GM18505 (cell line): ENCODE data around the gene TIMM50.

ENCODE experiments used
- ATAC-seq: cut with Tn5 transposase; IDR thresholded peaks from one replicate; pipeline ENCODE4 v1.9.1; 2021; ENCODE audit not compliant: unreplicated experiment
- POLR2A ChIP-seq: IDR thresholded peaks from 4 replicates; pipeline ENCODE4 v1.6.1; 2011; ENCODE audit warnings: borderline replicate concordance; ENCODE audit not compliant: insufficient read depth, insufficient read length; ENCODE audit errors: extremely low read depth

Gene TIMM50

DNA sequence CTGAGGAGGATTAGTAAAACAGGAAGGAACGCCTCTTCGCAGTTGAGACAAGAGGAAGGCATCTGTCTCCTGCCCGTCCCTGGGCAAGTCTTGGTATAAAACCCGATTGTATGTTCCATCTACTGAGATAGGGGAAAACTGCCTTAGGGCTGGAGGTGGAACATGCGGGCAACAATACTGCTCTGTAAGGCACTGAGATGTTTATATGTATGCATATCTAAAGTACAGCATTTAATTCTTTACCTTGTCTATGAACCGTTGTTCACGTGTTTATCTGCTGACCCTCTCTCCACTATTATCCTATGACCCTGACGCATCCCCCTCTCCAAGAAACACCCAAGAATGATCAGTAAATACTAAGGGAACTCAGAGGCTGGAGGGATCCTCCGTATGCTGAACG, 722 bp upstream of the TIMM50 start:
- no peak for TF ChIP-seq POLR2A
- no peak for ATAC-seq

DNA sequence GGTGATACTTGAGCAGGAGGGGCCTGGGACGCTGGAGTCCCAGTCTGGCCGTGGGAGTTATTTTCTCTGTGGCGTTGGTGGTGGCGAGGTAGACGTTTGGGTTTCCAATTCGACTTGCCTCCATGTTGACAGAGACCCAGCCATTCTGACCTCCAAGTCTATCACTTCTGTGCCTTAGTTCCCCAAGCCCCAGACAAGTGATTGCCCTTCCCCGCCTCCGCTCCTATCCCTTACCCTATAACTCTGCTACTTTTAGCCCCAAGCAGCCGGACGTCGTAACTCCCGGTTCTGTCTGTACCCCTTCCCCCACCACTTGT, 549 bp downstream of the TIMM50 start:
- no peak for TF ChIP-seq POLR2A
- peak; percentile 2 for ATAC-seq

DNA sequence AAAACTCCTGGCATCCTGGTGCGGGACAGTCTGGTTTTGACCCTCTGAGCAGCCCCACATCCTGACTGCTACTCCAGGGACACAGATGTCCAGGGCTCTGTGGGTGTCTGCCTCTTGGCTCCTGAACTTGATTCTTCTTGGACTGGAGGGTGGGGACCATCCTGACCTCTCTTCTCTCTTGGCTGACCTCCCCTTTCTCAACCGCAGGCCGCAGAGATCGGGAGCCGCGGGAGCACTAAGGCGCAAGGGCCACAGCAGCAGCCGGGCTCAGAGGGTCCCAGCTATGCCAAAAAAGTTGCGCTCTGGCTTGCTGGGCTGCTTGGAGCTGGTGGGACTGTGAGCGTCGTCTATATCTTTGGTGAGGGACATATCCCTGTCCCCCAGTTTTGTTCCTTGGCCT, 1.0 kb downstream of the TIMM50 start:
- no peak for TF ChIP-seq POLR2A
- no peak for ATAC-seq

DNA sequence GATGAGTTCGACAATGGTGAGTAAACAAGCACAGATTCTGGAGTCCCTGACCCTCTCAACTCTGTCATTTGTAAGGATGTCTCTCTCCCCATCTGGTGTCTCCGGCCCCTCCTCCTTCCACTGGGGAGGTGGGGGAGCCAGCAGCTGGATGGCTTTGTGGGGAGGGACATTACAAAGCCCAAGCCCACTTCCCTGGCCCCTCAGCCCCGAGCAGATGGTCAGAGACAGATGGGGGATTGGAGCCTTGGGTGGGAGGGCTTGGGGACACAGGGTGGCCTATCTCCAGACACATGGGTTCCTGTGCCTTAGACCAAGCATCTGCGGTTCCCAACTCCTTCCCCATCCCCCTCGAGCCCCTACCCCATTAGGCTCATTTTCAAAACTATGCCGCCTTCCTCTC, 2.5 kb downstream of the TIMM50 start:
- TF ChIP-seq POLR2A = no peak
- no peak for ATAC-seq

DNA sequence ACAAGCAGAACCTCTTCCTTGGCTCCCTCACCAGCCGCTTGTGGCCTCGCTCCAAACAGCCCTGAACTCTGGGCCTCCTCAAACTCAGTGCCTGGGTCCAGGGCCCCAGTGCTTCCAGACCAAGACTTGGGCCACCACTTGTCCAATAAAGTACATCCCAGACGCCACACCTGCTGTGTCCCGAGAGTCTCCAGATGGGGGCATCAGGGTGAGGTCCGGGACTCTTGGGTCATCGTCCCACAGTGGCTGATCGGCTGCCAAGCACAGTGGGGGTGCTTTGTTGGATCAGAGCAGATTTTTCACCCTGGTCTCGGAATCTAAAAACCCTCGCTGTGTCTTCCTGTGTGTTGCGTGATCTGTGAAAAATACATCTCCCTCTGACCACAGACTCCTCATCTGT, 9.1 kb downstream of the TIMM50 start:
- TF ChIP-seq POLR2A = no peak
- ATAC-seq = no peak

DNA sequence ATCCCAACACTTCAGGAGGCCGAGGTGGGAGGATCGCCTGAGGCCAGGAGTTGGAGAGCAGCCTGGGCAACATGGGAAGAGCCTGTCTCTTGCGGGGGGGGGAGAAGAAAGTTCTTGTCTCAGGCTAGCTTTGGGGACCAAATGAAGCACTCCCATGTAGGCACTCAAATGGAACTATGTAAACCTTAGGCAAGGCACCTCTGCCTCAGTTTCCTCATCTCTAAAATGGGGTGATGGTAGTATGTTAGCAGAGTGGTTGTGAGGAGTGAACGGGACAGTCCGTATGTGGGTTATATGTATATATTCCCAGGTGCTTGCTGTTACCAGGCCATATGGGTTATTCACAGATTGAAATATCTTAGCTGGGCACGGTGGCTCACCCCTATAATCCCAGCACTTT, 11.6 kb downstream of the TIMM50 start:
- ATAC-seq = no peak
- TF ChIP-seq POLR2A = no peak

DNA sequence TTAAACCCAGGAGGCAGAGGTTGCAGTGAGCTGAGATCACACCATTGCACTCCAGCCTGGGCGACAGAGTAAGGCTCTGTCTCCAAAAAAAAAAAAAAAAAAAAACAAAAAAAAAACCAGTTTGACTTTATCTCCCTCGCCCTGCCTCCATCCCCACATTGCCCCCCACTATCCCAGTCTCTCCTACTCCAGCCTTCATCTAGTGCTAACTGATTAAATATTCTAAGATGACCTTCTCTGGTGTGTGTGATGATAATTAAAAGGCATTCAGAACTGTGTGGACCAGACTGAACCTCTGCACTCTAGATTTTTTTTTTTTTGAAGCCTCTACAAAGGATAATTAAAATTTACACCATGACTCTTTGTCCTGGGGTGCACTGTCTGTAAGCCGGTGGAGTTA, 12.2 kb downstream of the TIMM50 start:
- ATAC-seq = no peak

DNA sequence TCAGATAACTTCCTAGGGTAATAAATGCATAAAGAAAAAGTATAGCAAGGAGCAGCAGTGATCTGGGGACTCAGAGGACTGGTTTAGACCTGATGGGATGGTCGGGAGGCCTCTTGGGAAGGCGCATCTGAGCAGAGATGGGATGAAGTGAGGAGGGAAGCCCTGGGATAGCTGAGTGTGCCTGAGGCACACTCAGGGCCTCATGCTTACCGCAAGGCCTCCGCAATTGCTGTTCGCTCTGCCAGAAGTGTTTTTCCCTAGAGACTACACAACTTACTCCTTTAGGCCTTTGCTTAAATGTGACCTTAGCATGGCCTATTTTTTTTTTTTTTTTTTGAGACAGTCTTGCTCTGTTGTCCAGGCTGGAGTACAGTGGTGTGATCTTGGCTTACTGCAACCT, 14.0 kb downstream of the TIMM50 start:
- no peak for TF ChIP-seq POLR2A
- ATAC-seq = no peak

More for the DNA sequence above, 12.2 kb downstream of the TIMM50 start:
- TF ChIP-seq POLR2A = no peak

DNA sequence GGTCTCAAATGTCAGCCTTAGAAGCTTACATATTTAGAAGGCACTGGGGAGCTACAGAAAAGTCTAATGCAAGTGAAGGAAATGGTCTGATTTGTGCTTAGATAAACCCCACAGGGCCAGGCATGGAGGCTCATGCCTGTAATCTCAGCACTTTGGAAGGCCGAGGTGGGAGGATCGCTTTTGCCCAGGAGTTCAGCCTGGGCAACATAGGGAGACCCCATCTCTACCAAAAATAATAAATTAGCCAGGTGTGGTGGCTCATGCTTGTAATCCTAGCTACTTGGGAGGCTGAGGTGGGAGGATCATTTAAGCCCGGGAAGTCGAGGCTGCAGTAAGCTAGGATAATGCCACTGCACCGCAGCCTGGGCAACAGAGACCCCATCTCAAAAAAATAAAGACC, 15.4 kb downstream of the TIMM50 start:
- no peak for ATAC-seq
- no peak for TF ChIP-seq POLR2A

DNA sequence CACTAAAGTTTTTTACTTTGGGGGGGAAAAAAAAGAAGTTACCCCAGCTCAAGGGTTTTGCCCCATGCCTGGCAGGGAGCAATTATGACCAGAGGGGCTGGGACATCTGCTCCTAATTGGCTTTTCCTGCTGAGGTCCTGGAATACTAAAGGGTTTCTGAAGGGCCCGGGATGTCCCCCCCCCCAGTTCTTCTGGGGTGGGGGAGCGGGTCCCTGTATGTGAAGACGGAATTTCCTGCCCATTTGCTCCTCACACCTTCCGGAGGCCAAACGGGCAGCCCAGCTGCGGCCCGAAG, 17.0 kb downstream of the TIMM50 start:
- no peak for TF ChIP-seq POLR2A
- ATAC-seq = no peak

DNA sequence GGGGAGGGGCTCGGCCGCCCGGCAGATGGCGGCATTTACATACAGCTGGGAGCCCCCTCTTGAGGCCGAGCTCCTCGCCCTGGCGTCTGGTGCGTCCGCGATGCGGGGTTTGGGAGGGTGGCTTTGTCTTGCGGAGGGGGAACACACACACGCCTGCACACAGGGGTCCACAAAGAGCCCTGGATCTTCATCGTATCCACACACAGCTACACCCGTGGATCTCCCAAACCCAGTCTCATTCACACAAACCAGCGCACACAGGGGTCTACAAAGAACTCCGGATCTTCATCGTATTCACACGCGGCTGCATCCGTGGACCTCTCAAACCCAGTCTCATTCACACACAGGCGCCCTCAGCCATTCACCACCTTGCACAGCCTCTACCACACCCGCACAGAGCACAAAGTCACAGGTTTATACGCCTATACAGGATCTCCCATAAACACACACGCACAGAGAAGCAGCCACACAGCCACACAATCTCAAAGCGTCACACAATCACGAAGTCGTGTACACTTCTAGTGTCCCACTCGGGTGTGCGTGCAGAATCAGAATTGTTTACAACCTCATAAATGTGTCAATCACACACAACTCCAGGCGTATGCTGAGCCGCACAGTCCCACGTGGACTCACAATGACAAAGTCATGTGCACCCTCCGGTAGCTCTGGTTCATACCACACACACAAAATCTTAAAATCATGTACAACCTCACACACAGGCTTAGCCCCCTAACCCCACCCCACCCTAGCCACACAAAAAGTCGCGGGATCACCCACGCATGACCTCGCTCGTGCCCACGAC, 17.6 kb downstream of the TIMM50 start:
- no peak for ATAC-seq
- TF ChIP-seq POLR2A = no peak

DNA sequence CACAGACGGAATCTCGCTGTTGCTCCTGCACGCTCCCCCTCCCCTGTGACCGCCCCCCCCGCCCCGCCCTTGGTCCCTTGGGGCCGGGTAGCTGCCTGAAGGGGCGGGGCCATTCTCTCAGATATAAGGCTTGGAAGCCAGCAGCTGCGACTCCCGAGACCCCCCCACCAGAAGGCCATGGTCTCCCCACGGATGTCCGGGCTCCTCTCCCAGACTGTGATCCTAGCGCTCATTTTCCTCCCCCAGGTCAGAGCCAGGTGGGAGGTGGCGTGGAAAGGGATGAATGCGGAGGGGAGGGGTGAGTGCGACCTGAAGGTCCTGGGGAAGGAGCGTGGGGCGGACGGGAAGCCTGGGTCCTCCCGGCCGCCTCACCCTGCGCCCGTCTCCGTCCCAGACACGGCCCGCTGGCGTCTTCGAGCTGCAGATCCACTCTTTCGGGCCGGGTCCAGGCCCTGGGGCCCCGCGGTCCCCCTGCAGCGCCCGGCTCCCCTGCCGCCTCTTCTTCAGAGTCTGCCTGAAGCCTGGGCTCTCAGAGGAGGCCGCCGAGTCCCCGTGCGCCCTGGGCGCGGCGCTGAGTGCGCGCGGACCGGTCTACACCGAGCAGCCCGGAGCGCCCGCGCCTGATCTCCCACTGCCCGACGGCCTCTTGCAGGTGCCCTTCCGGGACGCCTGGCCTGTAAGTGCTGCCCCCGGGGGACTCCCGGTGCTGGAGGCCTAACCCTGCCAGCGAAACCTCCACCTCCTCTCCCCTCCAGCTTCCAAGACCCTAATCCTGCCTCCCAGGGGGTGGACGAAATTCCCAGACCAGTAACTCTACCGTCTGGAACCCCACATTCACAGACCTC, 18.4 kb downstream of the TIMM50 start, which contains the start of gene DLL3:
Gene DLL3 (plus strand): TSS at position 150 of the 845 bp plus-strand sequence. CDS start 28 bp downstream, at position 178.
- no peak for ATAC-seq
- no peak for TF ChIP-seq POLR2A

DNA sequence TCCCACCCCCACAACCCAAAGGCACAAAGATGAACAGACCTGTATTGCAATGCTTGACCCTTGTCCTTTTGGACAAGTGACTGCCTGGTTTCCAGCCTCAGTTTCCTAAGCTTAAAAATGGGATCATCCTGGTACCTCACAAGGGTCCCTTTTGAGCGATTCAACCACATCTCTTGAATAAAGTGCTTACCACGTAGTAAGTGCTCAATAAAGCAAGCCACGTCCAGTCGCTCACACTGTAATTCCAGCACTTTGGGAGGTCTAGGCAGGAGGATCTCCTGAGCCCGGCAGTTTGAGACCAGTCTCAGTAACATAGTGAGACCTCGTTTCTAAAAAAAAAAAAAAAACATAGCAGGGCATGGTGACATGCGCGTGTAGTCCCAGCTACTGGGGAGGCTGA, 19.3 kb downstream of the TIMM50 start:
- ATAC-seq = no peak
- no peak for TF ChIP-seq POLR2A

DNA sequence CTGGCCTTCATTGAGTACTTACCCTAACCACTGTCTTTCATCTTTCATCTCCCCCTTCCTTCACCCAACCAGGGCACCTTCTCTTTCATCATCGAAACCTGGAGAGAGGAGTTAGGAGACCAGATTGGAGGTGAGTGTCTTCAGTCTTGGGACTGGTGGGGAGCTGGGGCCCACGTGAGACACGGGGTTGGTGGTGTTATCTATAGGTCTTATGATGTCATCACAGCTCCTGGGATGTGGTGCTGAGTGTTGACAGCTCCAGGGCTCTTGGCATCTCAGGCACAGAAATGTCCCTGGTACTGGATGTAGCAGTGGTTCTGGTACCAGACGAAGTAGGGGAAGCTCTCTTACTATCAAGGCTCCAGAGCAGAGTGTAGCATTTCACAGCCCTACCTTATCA, 19.9 kb downstream of the TIMM50 start:
- TF ChIP-seq POLR2A = no peak
- no peak for ATAC-seq
